ENCODE data around the gene GLI3. TPM values are rescaled to one million over a fixed set of nuclear protein-coding genes. Genes with fewer than 3 reads are reported as not detected.

GLI3 gene
- total and polyA plus RNA-seq, 2 of the 8 experiments (the other 6 are each of a cell fraction or from before 2014, with no cell fraction given), result 8.0 to 31.1 TPM

- no peak for TF ChIP-seq E2F6 (IDR thresholded peaks at IDR 0.05)
- no peak for TF ChIP-seq YY1 (IDR thresholded peaks at IDR 0.05; ENCODE audit: low read depth, low read length)
- TF ChIP-seq BACH1 (IDR thresholded peaks at IDR 0.05; ENCODE audit: low read length), result no peak
- no peak for TF ChIP-seq RNF2 (IDR thresholded peaks at IDR 0.05; ENCODE audit: borderline replicate concordance, low read depth, low read length, missing control alignments, poor library complexity, severe bottlenecking)
Observed at GRCh38 chr7:42175834-42176723, 60.9 kb downstream of the GLI3 start (continued).
